H9 (cell line): ENCODE measurements around the gene TYRP1. TPM values are rescaled to one million over a fixed set of nuclear protein-coding genes. Genes with fewer than 3 reads are reported as not detected.

Source experiments
- DNase-seq: peaks from one replicate; pipeline ENCODE4 v3.0.0-alpha.2; 2017
- H2AFZ ChIP-seq: one replicate; pipeline ENCODE4 v1.6.1; 2013; ENCODE audit warnings: mild to moderate bottlenecking, low read length, control low read depth, moderate library complexity
- H2AK5ac ChIP-seq: 2 replicates; pipeline ENCODE4 v1.6.1; 2013; ENCODE audit warnings: low read length, control low read depth, mixed read lengths; ENCODE audit not compliant: insufficient read length
- H2BK120ac ChIP-seq: one replicate; pipeline ENCODE4 v1.6.1; 2013; ENCODE audit warnings: low read depth, mild to moderate bottlenecking, low read length, control low read depth, inconsistent platforms; ENCODE audit not compliant: poor library complexity, severe bottlenecking
- H2BK12ac ChIP-seq: 2 replicates; pipeline ENCODE4 v1.6.1; 2013; ENCODE audit warnings: low read length, control low read depth, mixed read lengths, low read depth; ENCODE audit not compliant: insufficient read length
- H2BK15ac ChIP-seq: 2 replicates; pipeline ENCODE4 v1.6.1; 2013; ENCODE audit warnings: low read depth, low read length, control low read depth
- H2BK20ac ChIP-seq: one replicate; pipeline ENCODE4 v1.6.1; 2013; ENCODE audit warnings: low read depth, mild to moderate bottlenecking, low read length, control low read depth, inconsistent platforms; ENCODE audit not compliant: poor library complexity, severe bottlenecking
- H2BK5ac ChIP-seq: 2 replicates; pipeline ENCODE4 v1.6.1; 2013; ENCODE audit warnings: low read length, control low read depth, mixed read lengths; ENCODE audit not compliant: insufficient read length
- H3K14ac ChIP-seq: 2 replicates; pipeline ENCODE4 v1.6.1; 2013; ENCODE audit warnings: low read length, control low read depth; ENCODE audit not compliant: insufficient read depth
- H3K18ac ChIP-seq: 2 replicates; pipeline ENCODE4 v1.6.1; 2013; ENCODE audit warnings: low read depth, mild to moderate bottlenecking, mixed read lengths, low read length, control low read depth; ENCODE audit not compliant: insufficient read length
- H3K23ac ChIP-seq: 2 replicates; pipeline ENCODE4 v1.6.1; 2013; ENCODE audit warnings: low read length, control low read depth, mixed read lengths, low read depth; ENCODE audit not compliant: insufficient read length
- H3K23me2 ChIP-seq: 2 replicates; pipeline ENCODE4 v1.6.1; 2013; ENCODE audit warnings: low read depth, mild to moderate bottlenecking, mixed read lengths, low read length, control low read depth; ENCODE audit not compliant: insufficient read length, poor library complexity, severe bottlenecking
- H3K27ac ChIP-seq: 2 replicates; pipeline ENCODE4 v1.5.1; 2013; ENCODE audit warnings: low read length, control low read depth, mixed read lengths, low read depth; ENCODE audit not compliant: insufficient read length
- H3K27me3 ChIP-seq: 2 replicates; pipeline ENCODE4 v1.6.1; 2013; ENCODE audit warnings: low read length, control low read depth, inconsistent platforms; ENCODE audit not compliant: insufficient read depth
- H3K4ac ChIP-seq: 2 replicates; pipeline ENCODE4 v1.6.1; 2013; ENCODE audit warnings: low read depth, mild to moderate bottlenecking, control low read depth, inconsistent platforms, low read length, moderate library complexity
- H3K4me1 ChIP-seq: 2 replicates; pipeline ENCODE4 v1.6.1; 2013; ENCODE audit warnings: low read length, control low read depth, inconsistent platforms; ENCODE audit not compliant: insufficient read depth
- H3K4me2 ChIP-seq: 2 replicates; pipeline ENCODE4 v1.6.1; 2013; ENCODE audit warnings: low read length, control low read depth, mixed read lengths; ENCODE audit not compliant: insufficient read length, insufficient read depth
- H3K56ac ChIP-seq: 2 replicates; pipeline ENCODE4 v1.6.1; 2013; ENCODE audit warnings: low read depth, mild to moderate bottlenecking, mixed read lengths, low read length, control low read depth; ENCODE audit not compliant: insufficient read length
- H3K79me1 ChIP-seq: 2 replicates; pipeline ENCODE4 v1.6.1; 2013; ENCODE audit warnings: low read depth, mild to moderate bottlenecking, moderate library complexity, low read length, control low read depth, inconsistent platforms; ENCODE audit not compliant: insufficient read depth, poor library complexity, severe bottlenecking
- H3K79me2 ChIP-seq: 2 replicates; pipeline ENCODE4 v1.6.1; 2013; ENCODE audit warnings: low read length, control low read depth, inconsistent platforms; ENCODE audit not compliant: insufficient read depth
- H3K9ac ChIP-seq: 2 replicates; pipeline ENCODE4 v1.6.1; 2013; ENCODE audit warnings: low read length, control low read depth, mixed read lengths; ENCODE audit not compliant: insufficient read length; ENCODE audit errors: extremely low read depth
- H3K9me3 ChIP-seq: one replicate; pipeline ENCODE4 v1.6.1; 2013; ENCODE audit warnings: low read depth, low read length, inconsistent platforms; ENCODE audit not compliant: control insufficient read depth
- H3T11ph ChIP-seq: one replicate; pipeline ENCODE4 v1.6.1; 2013; ENCODE audit warnings: mild to moderate bottlenecking, low read length, control low read depth, inconsistent platforms
- H4K20me1 ChIP-seq: one replicate; pipeline ENCODE4 v1.6.1; 2013; ENCODE audit not compliant: control insufficient read depth, insufficient read length, insufficient read depth
- H4K5ac ChIP-seq: 2 replicates; pipeline ENCODE4 v1.6.1; 2013; ENCODE audit warnings: low read depth, mild to moderate bottlenecking, mixed read lengths, low read length, control low read depth; ENCODE audit not compliant: insufficient read length
- H4K8ac ChIP-seq: replicated peaks from 2 replicates; pipeline ENCODE4 v1.6.1; 2013; ENCODE audit warnings: low read length, control low read depth, mixed read lengths, low read depth; ENCODE audit not compliant: insufficient read length
- H4K91ac ChIP-seq: 2 replicates; pipeline ENCODE4 v1.6.1; 2013; ENCODE audit warnings: low read depth, mild to moderate bottlenecking, moderate library complexity, mixed read lengths, low read length, control low read depth; ENCODE audit not compliant: insufficient read length
- H3K27ac Mint-ChIP-seq, 3 experiments: 2 replicates in 2 of 3; 3 replicates in 1 of 3; pipeline ENCODE4 v1.8.0; 2020 to 2021; ENCODE audit warnings: mixed read lengths in 3 of 3, mild to moderate bottlenecking in 1 of 3, moderate library complexity in 1 of 3
- H3K27me3 Mint-ChIP-seq: 2 replicates; pipeline ENCODE4 v1.8.0; 2021; ENCODE audit warnings: low read depth, mild to moderate bottlenecking, moderate library complexity, mixed read lengths
- H3K36me3 Mint-ChIP-seq, 3 experiments: 2 replicates in 2 of 3; 3 replicates in 1 of 3; pipeline ENCODE4 v1.8.0; 2020 to 2021; ENCODE audit warnings: low read depth in 3 of 3, mixed read lengths in 3 of 3; ENCODE audit not compliant: insufficient read depth in 1 of 3
- H3K4me1 Mint-ChIP-seq, 2 experiments: 2 replicates each; pipeline ENCODE4 v1.8.0; 2020; ENCODE audit warnings: mixed read lengths in 2 of 2
- H3K4me3 Mint-ChIP-seq, 2 experiments: 2 replicates in 1 of 2; 3 replicates in 1 of 2; pipeline ENCODE4 v1.8.0; 2020 to 2021; ENCODE audit warnings: mild to moderate bottlenecking in 2 of 2, mixed read lengths in 2 of 2, moderate library complexity in 1 of 2
- H3K9me3 Mint-ChIP-seq, 2 experiments: 2 replicates in 1 of 2; 3 replicates in 1 of 2; pipeline ENCODE4 v1.8.0; 2020; ENCODE audit warnings: mild to moderate bottlenecking in 2 of 2, mixed read lengths in 2 of 2, moderate library complexity in 1 of 2
- WGBS: extraction: QIAGEN DNeasy Blood & Tissue Kit; methylation state at CpG from one replicate; pipeline ENCODE4 v1.1.7; 2013; ENCODE audit warnings: missing lambda C conversion rate, low lambda C conversion rate, mixed read lengths; ENCODE audit not compliant: insufficient read length; ENCODE audit errors: extremely low coverage; 5-methylcytosine and 5-hydroxymethylcytosine counted together
- total RNA-seq: library from RNA; stranded (reverse); gene quantifications from 2 replicates; pipeline ENCODE4 v1.2.1, GENCODE V29; 2021
- TF ChIP-seq, protein P1 (sequence below): fragments of 200-600 bp; sonication (generic); conservative IDR thresholded peaks from 3 replicates; pipeline ENCODE4 v1.8.0; 2021; ENCODE audit warnings: antibody characterized with exemption, mild to moderate bottlenecking

The TYRP1 gene
- total RNA-seq, 1 experiment from 2014 or later, result not detected

- Histone ChIP-seq H3K27ac (no peak overlapping the region), H3K23me2 (no peaks in the 10 kb centered on the region)
- no peak overlapping the region for H3K4me3 Mint-ChIP-seq
Observed at GRCh38 chr9:12735665-12736064, 42.5 kb downstream of the TYRP1 start.

More at GRCh38 chr9:12735665-12736064, 42.5 kb downstream of the TYRP1 start:
- no peak overlapping the region for H2AK5ac ChIP-seq
- H3K9me3 ChIP-seq, result no peaks in the 10 kb centered on the region
- H3K9ac ChIP-seq, result no peak overlapping the region
- TF ChIP-seq, protein P1, sequence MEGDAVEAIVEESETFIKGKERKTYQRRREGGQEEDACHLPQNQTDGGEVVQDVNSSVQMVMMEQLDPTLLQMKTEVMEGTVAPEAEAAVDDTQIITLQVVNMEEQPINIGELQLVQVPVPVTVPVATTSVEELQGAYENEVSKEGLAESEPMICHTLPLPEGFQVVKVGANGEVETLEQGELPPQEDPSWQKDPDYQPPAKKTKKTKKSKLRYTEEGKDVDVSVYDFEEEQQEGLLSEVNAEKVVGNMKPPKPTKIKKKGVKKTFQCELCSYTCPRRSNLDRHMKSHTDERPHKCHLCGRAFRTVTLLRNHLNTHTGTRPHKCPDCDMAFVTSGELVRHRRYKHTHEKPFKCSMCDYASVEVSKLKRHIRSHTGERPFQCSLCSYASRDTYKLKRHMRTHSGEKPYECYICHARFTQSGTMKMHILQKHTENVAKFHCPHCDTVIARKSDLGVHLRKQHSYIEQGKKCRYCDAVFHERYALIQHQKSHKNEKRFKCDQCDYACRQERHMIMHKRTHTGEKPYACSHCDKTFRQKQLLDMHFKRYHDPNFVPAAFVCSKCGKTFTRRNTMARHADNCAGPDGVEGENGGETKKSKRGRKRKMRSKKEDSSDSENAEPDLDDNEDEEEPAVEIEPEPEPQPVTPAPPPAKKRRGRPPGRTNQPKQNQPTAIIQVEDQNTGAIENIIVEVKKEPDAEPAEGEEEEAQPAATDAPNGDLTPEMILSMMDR, result no peak
- H4K91ac ChIP-seq, result no peak overlapping the region
- H3K23ac ChIP-seq, result no peak overlapping the region
- no peaks in the 10 kb centered on the region for H3K4me1 ChIP-seq
- H3K18ac ChIP-seq, result no peak overlapping the region
- no peak overlapping the region for H3K56ac ChIP-seq
- no peaks in the 10 kb centered on the region for H3K79me2 ChIP-seq
- H4K5ac ChIP-seq, result no peak overlapping the region
- no peak overlapping the region for H3T11ph ChIP-seq
- H2BK15ac ChIP-seq, result no peak overlapping the region
- H3K36me3 Mint-ChIP-seq, result peaks cover 0 to 10% (median 2%) of the 10 kb centered on the region in 3 experiments; a peak in 3 of 7 replicates
- no peaks in the 10 kb centered on the region for H4K20me1 ChIP-seq
- no peaks in the 10 kb centered on the region for H3K27me3 Mint-ChIP-seq
- H3K79me1 ChIP-seq, result no peaks in the 10 kb centered on the region
- H3K27ac Mint-ChIP-seq, result no peak overlapping the region
- peaks cover 2 to 9% of the 10 kb centered on the region in 2 experiments; a peak in 3 of 5 replicates for H3K9me3 Mint-ChIP-seq
- no peak overlapping the region for H2AFZ ChIP-seq
- no peak overlapping the region for H3K14ac ChIP-seq
- H2BK20ac ChIP-seq, result no peak overlapping the region
- no peak overlapping the region for H3K4ac ChIP-seq
- DNase-seq, result no peak
- H2BK120ac ChIP-seq, result no peak overlapping the region
- no peaks in the 10 kb centered on the region for H3K4me1 Mint-ChIP-seq
- no peak overlapping the region for H3K4me2 ChIP-seq
- H2BK5ac ChIP-seq, result no peak overlapping the region
- no peak overlapping the region for H2BK12ac ChIP-seq
- WGBS, result no CpG with 5 or more reads among the region's 3 CpGs
- no peaks in the 10 kb centered on the region for H3K27me3 ChIP-seq
- H4K8ac ChIP-seq, result no peak overlapping the region
